BE2C (cell line): Measurements from ENCODE around the gene MOCS3.

Experiments used
- DNase-seq: peaks from one replicate; pipeline ENCODE4 v3.0.0-alpha.2; 2020
- H3K27me3 ChIP-seq: fragments of 250-450 bp; sonication (Bioruptor Pico); 2 replicates; pipeline ENCODE4 v1.5.1; 2020; ENCODE audit warnings: mild to moderate bottlenecking
- H3K36me3 ChIP-seq: fragments of 250-450 bp; sonication (Bioruptor Pico); 2 replicates; pipeline ENCODE4 v1.5.1; 2020; ENCODE audit warnings: mild to moderate bottlenecking
- H3K4me1 ChIP-seq: fragments of 250-450 bp; sonication (Bioruptor Pico); 2 replicates; pipeline ENCODE4 v1.5.1; 2020
- H3K4me3 ChIP-seq: 2 replicates; pipeline ENCODE4 v1.5.1; 2011; ENCODE audit warnings: low read depth, low read length
- H3K9me3 ChIP-seq: fragments of 250-450 bp; sonication (Bioruptor Pico); 2 replicates; pipeline ENCODE4 v1.5.1; 2020
- CTCF ChIP-seq: IDR thresholded peaks from 2 replicates; pipeline ENCODE4 v1.5.1; 2012; ENCODE audit warnings: mild to moderate bottlenecking, low read depth, low read length

Gene MOCS3

GRCh38 chr20:50957798-50958614 lies 612 bp upstream of the MOCS3 start, which contains the start of gene DPM1:
Gene DPM1 (minus strand): TSS chr20:50958532. CDS start chr20:50958523, 9 bp downstream.
- Histone ChIP-seq H3K27me3 (no peaks in the 10 kb centered on the region), H3K36me3 (peaks cover 27% of the 10 kb centered on the region), H3K4me1 (no peaks in the 10 kb centered on the region; the same call in 1 of the 2 replicates), H3K9me3 (no peaks in the 10 kb centered on the region), H3K4me3 (peak within 1 kb of the TSS; percentile 92)
- TF ChIP-seq CTCF, result no peak
- DNase-seq, result peak; percentile 87

- peak overlapping the region; percentile 92 for H3K4me3 ChIP-seq
- DNase-seq, result no peak
Measured at GRCh38 chr20:50959543-50960126, 1.0 kb downstream of the MOCS3 start.

GRCh38 chr20:50967586-50967985 lies 9.0 kb downstream of the MOCS3 start:
- Histone ChIP-seq H3K36me3 (no peaks in the 10 kb centered on the region), H3K27me3 (peaks cover 12% of the 10 kb centered on the region; the same call in 1 of the 2 replicates), H3K4me1 (no peaks in the 10 kb centered on the region), H3K4me3 (no peak overlapping the region), H3K9me3 (no peaks in the 10 kb centered on the region)
- no peak for DNase-seq
- TF ChIP-seq CTCF, result no peak

More at GRCh38 chr20:50959543-50960126, 1.0 kb downstream of the MOCS3 start:
- Histone ChIP-seq H3K4me1 (no peaks in the 10 kb centered on the region; the same call in 1 of the 2 replicates), H3K36me3 (peaks cover 15% of the 10 kb centered on the region; the same call in 1 of the 2 replicates), H3K27me3 (no peaks in the 10 kb centered on the region), H3K9me3 (no peaks in the 10 kb centered on the region)
- TF ChIP-seq CTCF, result no peak

- DNase-seq, result no peak
- TF ChIP-seq CTCF, result no peak
- Histone ChIP-seq H3K27me3 (peaks cover 12% of the 10 kb centered on the region), H3K9me3 (no peaks in the 10 kb centered on the region), H3K4me1 (no peaks in the 10 kb centered on the region), H3K4me3 (no peak overlapping the region), H3K36me3 (no peaks in the 10 kb centered on the region)
Measured at GRCh38 chr20:50968289-50968688, 9.7 kb downstream of the MOCS3 start.

GRCh38 chr20:50969435-50969834 lies 10.8 kb downstream of the MOCS3 start:
- peaks cover 12% of the 10 kb centered on the region for H3K27me3 ChIP-seq
- no peak overlapping the region for H3K4me3 ChIP-seq
- DNase-seq, result no peak
- TF ChIP-seq CTCF, result no peak
- no peaks in the 10 kb centered on the region for H3K9me3 ChIP-seq
- no peaks in the 10 kb centered on the region for H3K36me3 ChIP-seq
- H3K4me1 ChIP-seq, result no peaks in the 10 kb centered on the region

- no peak for DNase-seq
- Histone ChIP-seq H3K4me1 (no peaks in the 10 kb centered on the region), H3K27me3 (peaks cover 12% of the 10 kb centered on the region), H3K36me3 (no peaks in the 10 kb centered on the region), H3K9me3 (no peaks in the 10 kb centered on the region), H3K4me3 (no peak overlapping the region)
- no peak for TF ChIP-seq CTCF
Measured at GRCh38 chr20:50969912-50970311, 11.3 kb downstream of the MOCS3 start.
